Naive B cell (primary cell): ENCODE data around the gene AXIN1. TPM values are rescaled to one million over a fixed set of nuclear protein-coding genes. Genes with fewer than 3 reads are reported as not detected.
"Not testable (repeated sequence)": the region's sequence is repeated elsewhere in the genome, so short reads cannot be mapped to it uniquely, and the experiment has no call there.

ENCODE experiments used
- ATAC-seq, 2 donors: fragments of 150-1000 bp; cut with Tn5 transposase; 2 replicates each; pipeline ENCODE4 v1.10.0; 2021; ENCODE audit warnings: low read depth in 2 of 2, mild to moderate bottlenecking in 2 of 2, moderate library complexity in 2 of 2
- DNase-seq: peaks from one replicate; pipeline ENCODE4 v3.0.0; 2022
- H3K27ac Mint-ChIP-seq, 6 donors: one replicate each; pipeline ENCODE4 v1.8.0; 2020 to 2022; ENCODE audit warnings: mild to moderate bottlenecking in 6 of 6, mixed read lengths in 6 of 6, moderate library complexity in 5 of 6, inconsistent platforms in 2 of 6
- H3K27me3 Mint-ChIP-seq, 3 donors: one replicate each; pipeline ENCODE4 v1.8.0; 2021 to 2022; ENCODE audit warnings: mixed read lengths in 3 of 3, mild to moderate bottlenecking in 1 of 3
- H3K36me3 Mint-ChIP-seq, 2 donors: one replicate each; pipeline ENCODE4 v1.8.0; 2020 to 2022; ENCODE audit warnings: mixed read lengths in 2 of 2, inconsistent platforms in 1 of 2, mild to moderate bottlenecking in 1 of 2
- H3K4me1 Mint-ChIP-seq, 3 donors: one replicate each; pipeline ENCODE4 v1.8.0; 2020 to 2022; ENCODE audit warnings: mixed read lengths in 3 of 3, inconsistent platforms in 1 of 3, mild to moderate bottlenecking in 1 of 3, moderate library complexity in 1 of 3
- H3K4me3 Mint-ChIP-seq, 8 donors: one replicate each; pipeline ENCODE4 v1.8.0; 2020 to 2022; ENCODE audit warnings: mild to moderate bottlenecking in 8 of 8, mixed read lengths in 8 of 8, moderate library complexity in 8 of 8, inconsistent platforms in 2 of 8
- H3K9me3 Mint-ChIP-seq, 7 donors: one replicate each; pipeline ENCODE4 v1.8.0; 2020 to 2022; ENCODE audit warnings: mixed read lengths in 7 of 7, mild to moderate bottlenecking in 5 of 7, inconsistent platforms in 2 of 7, moderate library complexity in 1 of 7
- polyA plus RNA-seq, 6 donors: library from polyadenylated mRNA; unstranded; fragments of 300-500 nt; fragmentation: Illumina TruSeq; gene quantifications; one replicate each; pipeline ENCODE4 v1.2.3, GENCODE V29; 2021; ENCODE audit warnings: low read depth in 6 of 6

The AXIN1 gene
- polyA plus RNA-seq, 6 donors from 2014 or later, result 0.93 to 2.7 (median 1.9) TPM

DNA sequence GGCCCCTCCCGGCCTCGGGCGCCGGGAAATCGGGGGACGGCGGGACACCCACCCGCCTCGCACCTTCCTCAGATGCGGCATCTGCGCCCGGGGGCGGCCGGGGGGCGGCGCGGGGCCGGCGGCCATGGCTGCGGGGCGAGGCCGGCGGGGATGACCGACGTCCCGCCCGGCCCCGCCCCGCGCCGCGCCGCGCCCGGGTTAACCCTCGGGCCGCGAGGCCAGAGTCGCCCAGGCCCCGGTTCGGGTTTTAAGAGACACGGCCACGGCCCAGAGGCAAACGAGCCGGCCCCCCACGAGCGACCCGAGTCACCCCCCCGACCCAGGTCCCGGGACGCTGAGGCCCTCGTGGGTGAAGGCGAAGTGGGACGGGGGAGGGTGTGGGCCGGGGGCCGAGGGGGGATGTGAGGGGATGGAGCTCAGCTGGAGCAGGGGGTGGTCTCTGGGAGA lies 76.7 kb downstream of the AXIN1 start, which contains the start of gene RGS11:
Gene RGS11 (minus strand): TSS at position 159 of the 447 bp plus-strand sequence. CDS start 33 bp downstream, at position 126.
- H3K4me3 Mint-ChIP-seq, result peak within 1 kb of the TSS in 7 of 8 donors; percentile 60 to 88 (median 66)
- H3K9me3 Mint-ChIP-seq, result no peaks in the 10 kb centered on the region
- ATAC-seq, result no peak
- DNase-seq, result no peak
- H3K27me3 Mint-ChIP-seq, result peaks cover 15 to 44% (median 16%) of the 10 kb centered on the region in 3 donors
- H3K4me1 Mint-ChIP-seq, result peaks cover 0 to 3% (median 0%) of the 10 kb centered on the region in 3 donors
- no peaks in the 10 kb centered on the region for H3K36me3 Mint-ChIP-seq
- H3K27ac Mint-ChIP-seq, result peak within 1 kb of the TSS in 1 of 6 donors; percentile 33

DNA sequence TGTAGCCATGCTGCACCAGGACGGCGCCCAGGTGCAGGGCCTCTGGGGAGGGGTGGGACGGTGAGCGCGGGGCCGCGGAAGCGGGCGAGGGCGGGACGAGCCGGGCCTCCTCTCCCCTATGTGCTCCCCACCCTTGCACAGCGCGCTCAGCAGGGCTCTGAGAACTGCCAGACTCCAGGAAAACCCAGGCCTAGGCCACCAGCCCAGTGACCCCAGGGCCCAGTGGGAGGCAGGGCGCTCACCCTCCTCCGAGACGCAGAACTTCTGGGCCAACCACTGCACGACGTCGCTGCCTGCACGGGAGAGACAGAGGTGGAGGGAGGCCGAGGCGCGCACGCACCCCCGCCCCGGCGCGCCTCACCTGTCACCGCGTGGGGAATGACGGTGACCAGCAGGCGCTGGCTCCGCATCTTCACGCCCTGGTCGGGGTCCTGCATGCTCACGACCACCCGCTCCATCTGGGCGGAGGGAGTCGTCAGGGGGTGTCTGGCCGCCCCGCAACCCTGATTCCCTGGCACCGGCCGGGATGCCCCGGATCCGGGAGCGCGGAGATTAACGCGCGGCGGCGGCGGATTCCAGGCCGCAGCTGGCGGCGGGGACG lies 77.4 kb downstream of the AXIN1 start:
- DNase-seq (no peak), ATAC-seq (peak; percentile 48 to 52)
- Mint-ChIP-seq H3K36me3 (no peaks in the 10 kb centered on the region), H3K4me3 (peak overlapping the region in 5 of 8 donors; percentile 40 to 64 (median 47)), H3K27me3 (peaks cover 15 to 44% (median 16%) of the 10 kb centered on the region in 3 donors), H3K27ac (no peak overlapping the region), H3K4me1 (peaks cover 0 to 3% (median 0%) of the 10 kb centered on the region in 3 donors), H3K9me3 (no peaks in the 10 kb centered on the region)

DNA sequence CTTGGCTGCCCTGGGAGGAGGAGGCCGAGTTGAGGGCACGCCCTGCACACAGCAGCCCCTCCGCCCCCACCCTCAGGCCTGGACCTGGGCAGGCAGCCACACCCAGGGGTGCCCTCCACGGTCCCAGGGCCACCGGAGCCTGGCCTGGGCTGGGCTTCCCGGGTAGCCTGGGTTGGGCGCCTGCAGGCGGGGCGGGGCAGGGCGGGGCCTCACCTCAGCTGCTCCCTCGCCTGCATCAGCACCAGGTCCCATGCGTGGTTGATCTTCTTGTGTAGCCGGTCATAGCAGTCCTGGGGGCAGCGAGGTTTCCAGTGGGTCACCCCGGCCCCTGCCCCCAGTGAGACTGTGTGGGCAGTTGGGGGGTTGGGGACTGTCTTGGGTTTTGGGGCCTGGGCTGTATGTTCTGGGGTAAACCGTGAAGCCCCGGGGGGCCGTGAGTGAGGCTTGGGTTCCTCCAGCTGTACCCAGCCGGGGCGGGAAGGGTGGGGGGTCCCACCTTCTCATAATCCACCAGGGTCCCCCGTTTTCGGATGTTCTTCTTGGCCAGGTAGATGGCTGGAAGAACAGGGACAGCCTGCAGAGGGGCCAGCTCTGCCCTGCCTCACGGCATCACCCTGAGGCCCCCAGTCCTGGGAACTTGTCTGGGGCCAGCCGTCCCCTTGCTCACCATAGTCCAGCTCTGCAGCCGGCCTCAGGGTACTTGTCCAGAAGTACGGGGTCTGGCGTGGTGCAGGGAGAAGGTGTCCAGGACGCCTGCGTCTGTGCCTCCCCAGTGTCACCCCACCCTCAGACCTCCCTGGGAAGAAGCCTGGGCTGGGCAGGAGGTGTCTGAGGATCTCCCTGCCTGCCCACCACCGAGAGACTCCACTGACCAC lies 78.7 kb downstream of the AXIN1 start:
- ATAC-seq (no peak), DNase-seq (no peak)
- Mint-ChIP-seq H3K36me3 (no peaks in the 10 kb centered on the region), H3K4me1 (peaks cover 0 to 3% (median 0%) of the 10 kb centered on the region in 3 donors), H3K4me3 (no peak overlapping the region), H3K9me3 (no peaks in the 10 kb centered on the region), H3K27ac (no peak overlapping the region), H3K27me3 (peaks cover 8 to 37% (median 12%) of the 10 kb centered on the region in 3 donors)

DNA sequence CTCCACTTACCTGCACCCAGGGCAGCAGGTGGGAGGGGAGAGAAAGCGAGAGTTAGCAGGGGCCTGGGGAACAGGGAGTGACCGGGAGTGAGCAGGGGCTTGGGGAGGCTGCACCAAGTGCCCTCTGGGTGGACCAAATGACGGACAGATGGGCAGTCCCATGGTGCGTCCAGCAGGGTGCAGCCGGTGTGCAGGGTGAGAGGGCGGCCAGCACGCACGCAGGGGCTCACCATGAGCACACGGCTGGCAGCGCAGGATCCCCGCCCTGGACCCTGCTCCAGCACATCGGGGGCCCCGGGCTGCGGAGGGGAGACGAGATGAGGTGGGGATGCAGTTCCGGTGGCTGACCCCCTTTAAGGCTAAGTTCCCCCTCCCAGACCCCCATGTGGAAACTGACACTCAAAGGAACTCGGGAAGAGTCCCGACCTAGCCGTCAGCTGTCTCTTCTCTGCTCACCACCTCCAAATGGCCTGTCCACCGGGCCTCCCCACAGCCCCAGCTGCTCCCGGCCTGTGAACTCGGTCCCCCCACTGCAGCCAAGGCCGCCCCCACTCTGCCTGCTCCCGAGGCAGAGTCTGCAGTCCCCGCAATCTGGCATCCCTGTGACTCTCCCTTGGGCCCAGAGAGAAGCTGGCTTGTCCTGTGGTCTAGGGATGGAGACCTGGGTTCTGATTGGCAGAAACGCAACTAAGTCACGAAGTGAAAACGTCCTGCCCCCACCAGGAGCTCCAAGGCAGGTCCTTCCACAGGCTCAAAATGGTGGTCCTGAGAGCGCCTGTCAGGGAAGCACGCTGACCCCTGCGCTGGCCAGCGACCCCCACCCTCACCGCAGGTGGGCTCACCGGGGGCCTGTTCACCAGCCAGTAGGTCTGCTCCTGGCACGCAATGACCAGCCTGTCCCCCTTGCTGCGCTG lies 79.6 kb downstream of the AXIN1 start:
- DNase-seq, result no peak
- Mint-ChIP-seq H3K4me1 (peaks cover 0 to 3% (median 0%) of the 10 kb centered on the region in 3 donors), H3K4me3 (no peak overlapping the region), H3K27me3 (peaks cover 7 to 31% (median 12%) of the 10 kb centered on the region in 3 donors), H3K27ac (no peak overlapping the region), H3K9me3 (no peaks in the 10 kb centered on the region), H3K36me3 (no peaks in the 10 kb centered on the region)
- ATAC-seq, result no peak

DNA sequence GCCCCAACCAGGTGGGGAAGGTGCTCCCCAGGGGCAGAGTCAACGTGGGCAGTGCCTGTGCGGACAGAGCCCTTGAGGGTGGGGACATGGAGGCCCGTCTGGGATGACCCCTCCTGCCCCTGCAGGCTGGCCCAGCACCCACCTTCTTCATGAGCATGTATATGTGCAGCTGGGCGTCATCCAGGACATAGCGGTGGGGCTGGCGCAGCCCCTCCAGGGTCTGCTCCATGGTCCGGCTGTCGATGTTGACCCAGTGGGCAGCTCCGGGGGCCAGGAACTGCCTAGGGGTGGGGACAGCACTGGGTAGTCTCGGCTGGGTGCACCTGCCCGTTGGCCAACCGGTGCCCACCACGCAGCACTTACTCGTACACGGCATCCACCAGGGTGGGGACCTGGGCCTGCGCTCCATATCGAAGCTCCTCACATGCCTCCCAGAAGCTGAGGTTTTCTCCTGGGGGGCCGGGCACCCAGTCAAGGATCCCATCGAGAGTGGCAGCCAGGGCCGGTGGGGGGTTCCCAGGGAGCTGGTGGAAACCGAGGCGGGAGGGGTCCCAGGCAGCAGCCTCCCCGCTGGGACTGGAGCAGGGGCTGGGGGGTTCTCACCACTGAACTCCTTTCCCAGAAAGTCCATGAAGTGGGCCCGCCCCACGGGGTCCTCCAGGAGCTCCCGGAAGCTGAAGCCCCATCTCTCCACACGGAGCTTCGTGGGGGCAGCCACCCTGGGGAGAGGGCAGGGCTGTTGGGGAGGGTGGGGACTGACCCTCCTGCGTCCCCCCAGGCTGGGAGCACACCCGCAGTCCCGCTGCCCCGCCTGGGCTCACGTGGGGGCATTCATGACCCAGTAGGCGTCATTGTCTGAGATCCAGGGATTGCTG lies 81.9 kb downstream of the AXIN1 start:
- Mint-ChIP-seq H3K4me1 (peaks cover 0 to 9% (median 4%) of the 10 kb centered on the region in 3 donors), H3K27me3 (peaks cover 0 to 13% (median 3%) of the 10 kb centered on the region in 3 donors), H3K36me3 (no peaks in the 10 kb centered on the region), H3K4me3 (no peak overlapping the region), H3K9me3 (no peaks in the 10 kb centered on the region), H3K27ac (no peak overlapping the region)
- no peak for DNase-seq
- no peak for ATAC-seq

DNA sequence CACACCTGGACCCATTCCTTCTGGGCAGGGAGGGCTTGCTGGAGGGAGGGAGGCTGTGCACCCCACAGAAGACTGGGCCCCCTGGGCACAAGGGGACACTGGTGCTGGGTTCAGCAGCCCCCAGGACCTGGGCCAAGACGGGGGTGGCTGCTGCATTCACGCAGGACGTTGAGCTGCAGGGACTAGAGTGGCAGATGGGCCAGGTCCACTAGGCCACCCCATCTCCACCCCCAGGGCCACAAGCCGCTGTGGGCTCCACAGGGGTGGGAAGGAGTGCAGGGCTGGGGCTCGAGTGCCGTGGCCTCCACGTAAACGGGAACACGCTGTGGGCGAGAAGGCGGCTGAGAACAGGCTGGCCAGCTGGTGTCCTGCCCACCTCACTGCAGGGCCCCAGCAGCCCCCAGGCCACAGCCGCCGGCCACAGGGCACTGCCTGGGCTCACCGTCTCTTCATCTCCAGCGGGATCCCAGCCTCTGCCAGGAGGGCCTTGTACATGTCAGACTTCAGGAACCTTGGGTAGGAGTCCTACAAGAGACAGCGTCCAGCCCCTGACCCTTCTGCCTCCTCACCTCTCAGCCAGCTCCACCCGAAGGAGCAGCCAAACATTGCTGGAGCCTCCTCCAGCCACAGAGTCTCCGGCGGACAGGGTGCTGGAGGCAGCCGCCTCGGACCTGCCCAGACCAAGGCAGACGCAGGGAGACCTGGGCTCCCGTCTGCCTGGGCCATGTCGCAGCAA lies 83.3 kb downstream of the AXIN1 start:
- ATAC-seq, result no peak
- H3K4me3 Mint-ChIP-seq, result no peak overlapping the region
- no peaks in the 10 kb centered on the region for H3K36me3 Mint-ChIP-seq
- no peak for DNase-seq
- no peak overlapping the region for H3K27ac Mint-ChIP-seq
- H3K9me3 Mint-ChIP-seq, result no peaks in the 10 kb centered on the region
- peaks cover 0 to 9% (median 4%) of the 10 kb centered on the region in 3 donors for H3K4me1 Mint-ChIP-seq
- peaks cover 0 to 5% (median 3%) of the 10 kb centered on the region in 3 donors for H3K27me3 Mint-ChIP-seq

DNA sequence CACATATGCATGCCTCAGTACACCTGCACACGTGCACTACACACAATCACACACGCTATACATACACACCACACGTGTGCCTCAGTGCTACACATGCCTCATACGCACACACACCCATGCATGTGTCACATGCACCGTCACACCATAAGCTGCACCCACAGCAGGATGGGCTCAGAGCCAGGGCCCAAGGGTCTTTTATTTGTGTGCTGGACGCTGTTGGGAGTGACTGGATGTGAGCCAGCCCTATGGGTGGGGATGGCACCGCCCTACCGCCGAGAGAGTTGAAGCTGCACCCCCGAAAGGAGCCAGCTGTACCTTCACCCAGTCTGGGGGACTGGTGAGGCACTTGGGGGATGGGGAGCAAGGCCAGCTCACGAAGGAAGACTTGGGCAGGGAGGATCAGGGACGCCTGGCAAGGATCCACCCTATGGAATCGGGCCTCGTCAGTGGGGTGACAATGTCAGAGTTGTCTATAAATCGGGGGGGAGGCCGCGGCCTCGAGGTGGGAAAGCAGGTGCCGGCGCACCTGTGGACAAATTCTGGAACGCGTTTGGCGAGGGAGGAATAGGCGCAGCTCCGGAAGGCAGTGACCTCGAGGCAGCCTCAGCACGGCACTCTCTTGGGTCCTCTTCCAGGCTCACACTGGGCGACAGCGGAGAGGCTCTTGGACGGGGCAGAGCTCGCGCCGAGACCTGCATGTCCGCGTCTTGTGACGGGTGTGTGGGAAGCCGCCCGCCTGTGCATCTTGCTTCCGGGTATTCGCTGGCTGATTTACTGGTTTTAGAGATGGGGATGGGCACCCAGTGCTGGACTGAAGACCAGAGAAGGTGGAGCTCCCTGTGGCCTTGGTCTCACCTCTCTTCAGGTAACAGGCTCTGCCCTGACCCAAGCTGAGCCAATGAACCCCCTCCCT lies 84.1 kb downstream of the AXIN1 start:
- H3K27ac Mint-ChIP-seq, result no peak overlapping the region

DNA sequence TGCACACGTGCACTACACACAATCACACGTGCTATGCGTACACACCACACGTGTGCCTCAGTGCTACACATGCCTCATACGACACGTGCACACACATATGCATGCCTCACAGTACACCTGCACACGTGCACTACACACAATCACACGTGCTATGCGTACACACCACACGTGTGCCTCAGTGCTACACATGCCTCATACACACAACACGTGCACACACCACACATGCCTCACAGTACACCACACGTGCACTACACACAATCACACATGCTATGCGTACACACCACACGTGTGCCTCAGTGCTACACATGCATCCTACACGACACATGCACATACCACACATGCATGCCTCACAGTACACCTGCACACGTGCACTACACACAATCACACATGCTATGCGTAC lies 85.0 kb downstream of the AXIN1 start:
- H3K27ac Mint-ChIP-seq, result peak overlapping the region in 1 of 6 donors; percentile 56
- not testable (repeated sequence) for H3K36me3 Mint-ChIP-seq, H3K4me3 Mint-ChIP-seq, H3K27me3 Mint-ChIP-seq, ATAC-seq, H3K9me3 Mint-ChIP-seq, DNase-seq, H3K4me1 Mint-ChIP-seq

More for the DNA sequence above, 84.1 kb downstream of the AXIN1 start:
- Mint-ChIP-seq H3K4me1 (peaks cover 0 to 9% (median 4%) of the 10 kb centered on the region in 3 donors), H3K36me3 (no peaks in the 10 kb centered on the region), H3K27me3 (peaks cover 0 to 5% (median 3%) of the 10 kb centered on the region in 3 donors), H3K9me3 (no peaks in the 10 kb centered on the region), H3K4me3 (no peak overlapping the region)
- ATAC-seq (no peak), DNase-seq (no peak)

DNA sequence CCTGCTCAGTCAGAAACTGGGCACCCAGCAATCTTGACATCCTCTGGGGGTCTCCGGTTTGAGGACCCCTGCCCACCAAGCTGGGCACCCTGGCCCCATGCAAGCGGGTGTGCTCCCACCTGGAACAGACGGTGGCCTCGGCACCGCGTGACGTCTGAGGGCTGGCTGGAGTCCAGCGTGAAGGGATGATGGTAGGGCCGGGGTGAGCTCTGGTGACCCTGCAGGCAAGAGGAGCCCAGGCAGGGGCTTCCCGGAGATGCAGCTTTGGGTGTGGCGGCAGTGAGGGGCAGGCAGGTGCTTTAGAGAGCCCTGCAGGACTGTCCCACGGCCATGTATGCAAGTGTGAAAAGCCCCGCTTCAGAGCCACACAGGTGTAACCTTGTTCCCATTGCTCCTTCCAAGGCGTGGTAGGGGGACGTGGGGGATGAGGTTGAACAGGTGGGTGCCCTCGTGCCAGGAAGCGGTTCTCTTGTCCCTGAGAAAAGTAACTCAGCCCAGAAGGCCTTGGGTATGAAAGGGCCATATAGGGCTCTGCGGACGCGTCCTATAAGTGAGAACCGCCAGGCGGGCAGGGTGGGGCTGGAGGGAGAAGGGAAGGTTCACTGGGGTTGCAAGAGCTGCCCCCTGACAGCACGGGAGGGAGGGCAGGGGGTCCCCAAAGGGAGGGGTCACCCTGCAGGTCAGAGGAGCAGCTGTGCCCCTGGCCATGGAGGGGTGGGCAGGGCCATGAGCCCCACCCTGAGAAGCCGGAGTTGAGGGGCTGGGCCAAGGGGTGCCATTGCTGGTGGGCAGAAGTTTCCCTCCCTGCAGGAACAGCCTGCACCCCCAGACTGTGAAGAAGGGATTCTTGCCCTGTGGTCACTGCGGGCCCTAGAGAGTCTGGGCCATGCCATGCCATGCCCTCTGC lies 86.0 kb downstream of the AXIN1 start:
- peaks cover 0 to 9% (median 4%) of the 10 kb centered on the region in 3 donors for H3K4me1 Mint-ChIP-seq
- ATAC-seq (no peak), DNase-seq (no peak)
- H3K4me3 Mint-ChIP-seq, result no peak overlapping the region
- H3K36me3 Mint-ChIP-seq, result peaks cover 0 to 11% of the 10 kb centered on the region in 2 donors
- H3K27me3 Mint-ChIP-seq, result no peaks in the 10 kb centered on the region
- H3K27ac Mint-ChIP-seq, result no peak overlapping the region
- no peaks in the 10 kb centered on the region for H3K9me3 Mint-ChIP-seq

DNA sequence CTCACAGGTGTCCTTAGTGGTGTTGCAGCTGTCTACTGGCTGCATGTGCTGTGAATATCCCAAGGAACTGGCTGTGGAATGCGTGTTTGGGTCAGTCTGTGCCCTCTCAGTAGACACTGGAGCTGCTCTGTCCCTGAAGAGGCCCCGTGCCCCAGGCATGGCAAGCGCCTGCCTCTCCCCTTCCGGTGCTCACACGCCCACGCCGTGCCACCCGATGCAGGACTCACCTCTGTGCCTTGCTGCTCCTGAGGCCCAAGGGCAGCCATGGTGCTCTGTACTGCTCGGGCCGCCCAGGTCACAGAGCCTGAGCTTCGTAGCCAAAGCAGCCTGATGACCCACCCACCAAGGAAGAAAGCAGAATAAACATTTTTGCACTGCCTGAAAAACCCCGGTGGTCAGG lies 86.8 kb downstream of the AXIN1 start:
- Mint-ChIP-seq H3K4me3 (no peak overlapping the region), H3K4me1 (peaks cover 0 to 9% (median 4%) of the 10 kb centered on the region in 3 donors), H3K9me3 (no peaks in the 10 kb centered on the region), H3K27me3 (no peaks in the 10 kb centered on the region), H3K36me3 (peaks cover 0 to 13% of the 10 kb centered on the region in 2 donors), H3K27ac (no peak overlapping the region)
- ATAC-seq (no peak), DNase-seq (no peak)
